Smooth muscle cell (in vitro differentiated cells): ENCODE data around the gene WTIP. TPM values are rescaled to one million over a fixed set of nuclear protein-coding genes. Genes with fewer than 3 reads are reported as not detected.
"Not testable (repeated sequence)": the region's sequence is repeated elsewhere in the genome, so short reads cannot be mapped to it uniquely, and the experiment has no call there.

Source experiments
- DNase-seq: peaks from one replicate; lab custom pipeline; 2025; ENCODE audit not compliant: unreplicated experiment; lab: John Stamatoyannopoulos, UW
- H2AFZ ChIP-seq: fragments of 200-600 bp; sonication (generic); 2 replicates; pipeline ENCODE4 v1.6.0; 2016; ENCODE audit warnings: antibody characterized with exemption, low read depth, mild to moderate bottlenecking
- H3F3A ChIP-seq: fragments of 200-600 bp; sonication (generic); 2 replicates; pipeline ENCODE4 v1.6.0; 2017; ENCODE audit warnings: antibody characterized with exemption, low read depth
- H3K27ac ChIP-seq: fragments of 200-600 bp; sonication (generic); 2 replicates; pipeline ENCODE4 v1.5.1; 2016; ENCODE audit warnings: low read depth, mild to moderate bottlenecking
- H3K27me3 ChIP-seq: fragments of 200-600 bp; sonication (generic); 2 replicates; pipeline ENCODE4 v1.6.1; 2016; ENCODE audit warnings: low read depth, mild to moderate bottlenecking
- H3K36me3 ChIP-seq: fragments of 200-600 bp; sonication (generic); 2 replicates; pipeline ENCODE4 v1.5.1; 2016; ENCODE audit warnings: low read depth
- H3K4me1 ChIP-seq: fragments of 200-600 bp; sonication (generic); 2 replicates; pipeline ENCODE4 v1.5.1; 2016; ENCODE audit warnings: low read depth
- H3K4me2 ChIP-seq: fragments of 200-600 bp; sonication (generic); 2 replicates; pipeline ENCODE4 v1.6.0; 2016; ENCODE audit warnings: mild to moderate bottlenecking
- H3K4me3 ChIP-seq: fragments of 200-600 bp; sonication (generic); 2 replicates; pipeline ENCODE4 v1.5.1; 2016; ENCODE audit warnings: mild to moderate bottlenecking
- H3K79me2 ChIP-seq: fragments of 200-600 bp; sonication (generic); 2 replicates; pipeline ENCODE4 v1.6.0; 2016; ENCODE audit warnings: low read depth, mild to moderate bottlenecking
- H3K9ac ChIP-seq: fragments of 200-600 bp; sonication (generic); 2 replicates; pipeline ENCODE4 v1.6.0; 2016; ENCODE audit warnings: low read depth
- H3K9me3 ChIP-seq: fragments of 200-600 bp; sonication (generic); replicated peaks from 2 replicates; pipeline ENCODE4 v1.5.1; 2016; ENCODE audit warnings: low read depth
- H4K20me1 ChIP-seq: fragments of 200-600 bp; sonication (generic); 2 replicates; pipeline ENCODE4 v1.6.0; 2016; ENCODE audit warnings: low read depth
- WGBS: methylation state at CpG from one replicate; pipeline ENCODE4 v1.1.7; 2016; ENCODE audit warnings: low lambda C conversion rate; 5-methylcytosine and 5-hydroxymethylcytosine counted together
- polyA plus RNA-seq: library from polyadenylated mRNA; unstranded; fragments of >200 nt; fragmentation: Nextera tagmentation; extraction: Ambion mirVana; gene quantifications from 2 replicates; pipeline ENCODE4 v1.2.1, GENCODE V29; 2016
- total RNA-seq: library from RNA; depleted of rRNA; stranded (reverse); fragments of >200 nt; gene quantifications from 2 replicates; pipeline ENCODE4 v1.2.3, GENCODE V29; 2014
- TF ChIP-seq, protein P1 (sequence below): fragments of 200-600 bp; sonication (generic); IDR thresholded peaks from 2 replicates; pipeline ENCODE4 v1.5.1; 2017; ENCODE audit warnings: borderline replicate concordance, mild to moderate bottlenecking, antibody characterized with exemption; ENCODE audit not compliant: insufficient read depth, poor library complexity, severe bottlenecking

WTIP gene
- total and polyA plus RNA-seq, 2 experiments from 2014 or later = 13.8 to 16.0 TPM

DNA sequence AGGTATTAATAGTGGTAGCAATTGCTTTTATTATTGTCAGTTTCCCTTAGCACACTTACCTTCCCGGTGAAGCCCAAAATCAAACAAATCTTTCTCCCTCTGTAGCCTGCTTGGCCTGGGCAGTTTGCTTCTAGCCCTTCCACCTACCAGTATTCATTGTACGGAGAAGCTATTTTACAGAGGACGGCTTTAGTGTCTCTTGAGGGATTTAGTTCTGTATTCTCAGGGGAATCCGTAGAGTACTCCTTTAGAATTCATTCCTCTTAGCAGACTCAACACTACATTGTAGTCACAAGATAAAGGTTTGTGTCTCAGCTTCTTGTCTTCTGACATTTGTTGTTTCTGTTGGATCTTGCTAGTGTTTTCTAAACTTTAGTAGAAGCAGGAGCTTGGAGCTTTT is 24.1 kb upstream of the WTIP start:
- Histone ChIP-seq H3K9ac (no peak overlapping the region), H3K4me2 (no peak overlapping the region)

DNA sequence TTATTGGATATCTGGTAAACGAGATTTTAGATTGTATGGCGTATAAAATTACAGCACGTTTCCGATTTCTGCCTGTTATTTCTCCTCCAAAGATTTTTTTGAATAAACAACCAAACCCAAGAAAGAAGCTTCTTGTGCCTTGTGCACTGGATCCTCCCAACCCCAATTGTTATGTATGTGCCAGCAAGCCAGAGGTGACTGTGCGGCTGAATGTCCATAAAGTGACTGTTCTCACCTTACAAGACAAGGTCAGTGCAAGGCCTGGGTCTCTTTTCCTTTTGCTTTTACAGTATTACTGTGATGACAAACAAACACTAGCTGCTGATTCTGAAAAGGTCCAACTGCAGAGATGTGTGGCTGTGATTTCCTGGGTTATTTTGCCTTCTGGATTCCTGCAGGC is 22.9 kb upstream of the WTIP start:
- no peaks in the 10 kb centered on the region for H3K4me1 ChIP-seq
- H3K4me2 ChIP-seq = no peak overlapping the region
- no peak overlapping the region for H2AFZ ChIP-seq
- H3K4me3 ChIP-seq = no peak overlapping the region
- no peaks in the 10 kb centered on the region for H3K27me3 ChIP-seq
- H3K36me3 ChIP-seq = peaks cover 23% of the 10 kb centered on the region
- no peaks in the 10 kb centered on the region for H3K9me3 ChIP-seq
- no peak overlapping the region for H3K27ac ChIP-seq
- H3K9ac ChIP-seq = no peak overlapping the region
- WGBS = 97% methylated on average over 5 of the region's 5 CpGs
- H4K20me1 ChIP-seq = peaks cover 75% of the 10 kb centered on the region
- no peaks in the 10 kb centered on the region for H3F3A ChIP-seq
- TF ChIP-seq, protein P1, sequence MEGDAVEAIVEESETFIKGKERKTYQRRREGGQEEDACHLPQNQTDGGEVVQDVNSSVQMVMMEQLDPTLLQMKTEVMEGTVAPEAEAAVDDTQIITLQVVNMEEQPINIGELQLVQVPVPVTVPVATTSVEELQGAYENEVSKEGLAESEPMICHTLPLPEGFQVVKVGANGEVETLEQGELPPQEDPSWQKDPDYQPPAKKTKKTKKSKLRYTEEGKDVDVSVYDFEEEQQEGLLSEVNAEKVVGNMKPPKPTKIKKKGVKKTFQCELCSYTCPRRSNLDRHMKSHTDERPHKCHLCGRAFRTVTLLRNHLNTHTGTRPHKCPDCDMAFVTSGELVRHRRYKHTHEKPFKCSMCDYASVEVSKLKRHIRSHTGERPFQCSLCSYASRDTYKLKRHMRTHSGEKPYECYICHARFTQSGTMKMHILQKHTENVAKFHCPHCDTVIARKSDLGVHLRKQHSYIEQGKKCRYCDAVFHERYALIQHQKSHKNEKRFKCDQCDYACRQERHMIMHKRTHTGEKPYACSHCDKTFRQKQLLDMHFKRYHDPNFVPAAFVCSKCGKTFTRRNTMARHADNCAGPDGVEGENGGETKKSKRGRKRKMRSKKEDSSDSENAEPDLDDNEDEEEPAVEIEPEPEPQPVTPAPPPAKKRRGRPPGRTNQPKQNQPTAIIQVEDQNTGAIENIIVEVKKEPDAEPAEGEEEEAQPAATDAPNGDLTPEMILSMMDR = no peak
- no peak for DNase-seq
- peaks cover 71% of the 10 kb centered on the region for H3K79me2 ChIP-seq

More for the DNA sequence above, 24.1 kb upstream of the WTIP start:
- H3K4me3 ChIP-seq = no peak overlapping the region
- H3F3A ChIP-seq = no peaks in the 10 kb centered on the region
- peaks cover 31% of the 10 kb centered on the region for H3K36me3 ChIP-seq
- H3K27ac ChIP-seq = no peak overlapping the region
- TF ChIP-seq, protein P1 = no peak
- no peaks in the 10 kb centered on the region for H3K9me3 ChIP-seq
- H4K20me1 ChIP-seq = peaks cover 72% of the 10 kb centered on the region
- no peak overlapping the region for H2AFZ ChIP-seq
- H3K4me1 ChIP-seq = no peaks in the 10 kb centered on the region
- WGBS = 72% methylated on average over 4 of the region's 4 CpGs
- peaks cover 71% of the 10 kb centered on the region for H3K79me2 ChIP-seq
- H3K27me3 ChIP-seq = no peaks in the 10 kb centered on the region
- no peak for DNase-seq

DNA sequence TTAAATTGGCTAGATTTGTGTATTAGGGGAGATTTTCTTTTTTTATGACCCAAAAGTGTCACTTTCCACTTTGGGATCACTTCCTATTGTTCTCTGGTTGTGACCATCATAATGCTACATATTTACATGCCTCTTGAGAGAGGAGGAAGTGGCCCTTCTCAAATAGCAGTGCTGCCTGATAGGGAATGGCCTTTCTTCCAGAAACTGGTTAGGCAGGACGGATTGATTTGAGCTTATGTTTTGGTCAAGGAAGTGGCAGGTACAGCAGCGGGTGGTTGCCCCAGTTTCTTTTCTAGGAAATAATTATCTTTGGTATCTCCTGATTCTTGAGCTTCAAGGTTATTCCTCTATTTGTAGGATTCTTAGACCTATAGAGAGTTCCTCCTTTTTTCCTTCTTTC is 21.9 kb upstream of the WTIP start:
- peaks cover 20% of the 10 kb centered on the region for H3K36me3 ChIP-seq
- H4K20me1 ChIP-seq = peaks cover 78% of the 10 kb centered on the region
- no peaks in the 10 kb centered on the region for H3K27me3 ChIP-seq
- no peaks in the 10 kb centered on the region for H3K4me1 ChIP-seq
- no peak overlapping the region for H3K4me2 ChIP-seq
- TF ChIP-seq, protein P1 = no peak
- no peak overlapping the region for H2AFZ ChIP-seq
- no peak for DNase-seq
- H3K79me2 ChIP-seq = peaks cover 62% of the 10 kb centered on the region
- no peak overlapping the region for H3K9ac ChIP-seq
- WGBS = 82% methylated on average over 2 of the region's 2 CpGs
- H3K9me3 ChIP-seq = no peaks in the 10 kb centered on the region
- no peaks in the 10 kb centered on the region for H3F3A ChIP-seq
- no peak overlapping the region for H3K27ac ChIP-seq
- H3K4me3 ChIP-seq = no peak overlapping the region

DNA sequence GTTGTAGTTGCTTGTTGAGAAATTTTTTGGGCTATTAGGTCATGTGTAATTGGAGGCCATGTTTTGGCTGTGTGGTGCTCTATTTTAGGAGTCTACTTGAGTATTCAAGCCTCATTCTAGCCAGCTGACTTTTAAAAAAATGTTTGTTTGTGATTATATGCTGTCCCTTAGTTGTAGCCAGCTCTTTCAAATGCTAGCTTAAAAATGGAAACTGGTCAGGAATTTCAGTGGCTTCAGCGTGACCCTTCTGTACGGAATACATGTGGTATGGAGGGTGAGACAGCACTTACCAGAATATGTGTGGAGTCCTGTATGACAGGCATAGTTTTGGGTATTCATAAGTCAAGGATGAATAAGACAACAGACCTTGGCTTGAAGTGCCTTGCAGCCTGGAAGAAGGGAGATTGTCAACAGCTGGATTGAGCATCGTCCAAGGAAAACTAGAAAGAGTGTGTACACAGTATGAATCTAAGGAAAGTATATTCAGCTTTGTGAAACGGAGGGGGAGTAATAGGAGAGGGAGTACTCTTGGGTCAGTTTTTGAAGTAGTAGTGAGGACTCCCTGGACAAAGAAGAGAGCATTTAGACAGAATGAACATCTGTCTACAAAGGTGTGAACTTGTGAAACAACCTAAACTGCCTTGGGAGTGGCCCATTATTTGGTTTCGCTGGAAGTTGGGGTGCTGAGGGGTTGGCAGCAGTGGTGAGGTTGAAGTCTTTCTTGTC is 20.0 kb upstream of the WTIP start:
- Histone ChIP-seq H3K79me2 (peaks cover 46% of the 10 kb centered on the region), H3K4me3 (no peak overlapping the region), H3K36me3 (peaks cover 15% of the 10 kb centered on the region), H3K4me2 (no peak overlapping the region), H3K4me1 (no peaks in the 10 kb centered on the region), H3K27me3 (no peaks in the 10 kb centered on the region), H3K9ac (no peak overlapping the region), H3K9me3 (no peaks in the 10 kb centered on the region), H4K20me1 (peaks cover 68% of the 10 kb centered on the region), H2AFZ (no peak overlapping the region), H3F3A (no peaks in the 10 kb centered on the region), H3K27ac (no peak overlapping the region)
- no peak for DNase-seq
- WGBS = 96% methylated on average over 5 of the region's 5 CpGs
- TF ChIP-seq, protein P1 = no peak

DNA sequence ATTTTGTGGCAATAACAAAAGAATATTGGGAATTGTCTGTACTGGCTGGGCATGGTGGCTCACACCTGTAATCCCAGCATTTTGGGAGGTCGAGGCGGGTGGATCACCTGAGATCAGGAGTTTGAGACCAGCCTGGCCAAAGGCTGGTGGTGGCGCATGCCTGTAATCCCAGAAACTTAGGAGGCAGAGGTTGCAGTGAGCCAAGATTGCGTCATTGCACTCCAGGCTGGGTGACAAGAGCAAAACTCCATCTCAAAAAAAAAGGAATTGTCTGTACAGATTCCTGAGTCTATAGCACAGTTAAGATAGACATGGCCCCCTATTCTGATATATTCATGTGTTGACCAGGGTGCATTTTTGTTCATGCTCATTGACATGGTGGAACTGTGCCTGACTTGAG is 16.8 kb upstream of the WTIP start:
- peaks cover 53% of the 10 kb centered on the region for H4K20me1 ChIP-seq
- not testable (repeated sequence) for H3K4me1 ChIP-seq, H2AFZ ChIP-seq, H3F3A ChIP-seq, H3K27ac ChIP-seq, H3K9ac ChIP-seq, H3K27me3 ChIP-seq, H3K9me3 ChIP-seq, H3K4me3 ChIP-seq, H3K4me2 ChIP-seq, DNase-seq
- H3K79me2 ChIP-seq = peaks cover 23% of the 10 kb centered on the region
- H3K36me3 ChIP-seq = peaks cover 27% of the 10 kb centered on the region
- WGBS = 99% methylated on average over 4 of the region's 4 CpGs
